GM12865 (cell line): ENCODE data around the gene HMCN1.
A peak's percentile ranks its signal among the peaks of the same experiment; 100 is the strongest.
"Not testable (repeated sequence)": the region's sequence is repeated elsewhere in the genome, so short reads cannot be mapped to it uniquely, and the experiment has no call there.

Source experiments
- DNase-seq: peaks from one replicate; pipeline ENCODE4 v3.0.0; 2010; ENCODE audit warnings: low read depth
- H3K4me3 ChIP-seq: 2 replicates; pipeline ENCODE4 v1.5.1; 2011; ENCODE audit warnings: mild to moderate bottlenecking, low read depth, low read length, control low read depth
- TF ChIP-seq, protein P1 (sequence below): IDR thresholded peaks from 2 replicates; pipeline ENCODE4 v1.5.1; 2011; ENCODE audit warnings: low read length, control low read depth, low read depth, inconsistent platforms; ENCODE audit not compliant: insufficient read depth; ENCODE audit errors: missing control alignments

HMCN1 gene

DNA sequence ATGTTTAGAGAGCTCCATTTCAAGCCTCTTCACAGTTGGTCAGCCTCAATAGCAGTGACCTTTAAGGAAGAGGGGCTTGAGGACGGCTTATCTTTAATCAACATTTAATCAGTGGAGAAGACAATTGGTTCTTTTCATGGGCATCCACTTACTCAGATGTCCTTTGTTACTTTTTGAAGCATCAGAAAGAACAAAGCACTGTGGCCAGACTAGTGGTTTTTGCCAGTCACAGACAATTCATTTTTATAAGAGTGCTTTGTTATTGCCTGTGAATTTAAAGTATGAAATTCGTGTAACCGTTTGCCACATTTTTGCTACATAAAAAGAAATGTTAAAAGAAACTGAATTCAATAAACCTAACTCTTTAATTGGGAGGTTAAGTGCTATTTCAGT is 418.0 kb downstream of the HMCN1 start:
- TF ChIP-seq, protein P1, sequence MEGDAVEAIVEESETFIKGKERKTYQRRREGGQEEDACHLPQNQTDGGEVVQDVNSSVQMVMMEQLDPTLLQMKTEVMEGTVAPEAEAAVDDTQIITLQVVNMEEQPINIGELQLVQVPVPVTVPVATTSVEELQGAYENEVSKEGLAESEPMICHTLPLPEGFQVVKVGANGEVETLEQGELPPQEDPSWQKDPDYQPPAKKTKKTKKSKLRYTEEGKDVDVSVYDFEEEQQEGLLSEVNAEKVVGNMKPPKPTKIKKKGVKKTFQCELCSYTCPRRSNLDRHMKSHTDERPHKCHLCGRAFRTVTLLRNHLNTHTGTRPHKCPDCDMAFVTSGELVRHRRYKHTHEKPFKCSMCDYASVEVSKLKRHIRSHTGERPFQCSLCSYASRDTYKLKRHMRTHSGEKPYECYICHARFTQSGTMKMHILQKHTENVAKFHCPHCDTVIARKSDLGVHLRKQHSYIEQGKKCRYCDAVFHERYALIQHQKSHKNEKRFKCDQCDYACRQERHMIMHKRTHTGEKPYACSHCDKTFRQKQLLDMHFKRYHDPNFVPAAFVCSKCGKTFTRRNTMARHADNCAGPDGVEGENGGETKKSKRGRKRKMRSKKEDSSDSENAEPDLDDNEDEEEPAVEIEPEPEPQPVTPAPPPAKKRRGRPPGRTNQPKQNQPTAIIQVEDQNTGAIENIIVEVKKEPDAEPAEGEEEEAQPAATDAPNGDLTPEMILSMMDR = no peak
- no peak for DNase-seq
- no peak overlapping the region for H3K4me3 ChIP-seq

DNA sequence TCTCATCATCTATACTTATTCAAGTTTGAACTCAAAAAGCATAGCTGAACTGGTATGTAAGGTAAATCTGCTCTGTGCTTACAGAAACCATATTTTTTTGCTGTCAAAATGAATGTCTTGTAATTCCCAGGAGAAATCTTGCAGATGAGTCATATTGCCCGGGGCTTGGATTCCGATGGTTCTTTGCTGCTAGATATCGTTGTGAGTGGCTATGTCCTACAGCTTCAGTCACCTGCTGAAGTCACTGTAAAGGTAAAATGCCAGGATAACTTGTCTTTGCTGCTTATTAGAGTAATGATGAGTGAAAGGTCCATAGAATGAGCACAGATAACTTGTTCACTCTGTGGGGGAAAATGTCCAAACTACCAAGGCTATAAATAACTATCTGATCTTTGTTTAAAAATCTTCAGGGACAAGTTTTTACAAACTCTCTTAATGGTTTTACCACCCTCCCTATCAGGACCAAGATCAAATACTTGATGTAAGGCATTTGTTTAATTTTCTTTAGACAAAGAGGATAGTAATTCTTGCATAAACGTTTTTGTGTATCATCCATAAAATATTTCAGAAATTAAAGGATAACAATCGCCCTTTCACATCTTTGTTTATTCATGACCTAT is 418.5 kb downstream of the HMCN1 start:
- no peak overlapping the region for H3K4me3 ChIP-seq
- TF ChIP-seq, protein P1 = no peak
- DNase-seq = no peak

DNA sequence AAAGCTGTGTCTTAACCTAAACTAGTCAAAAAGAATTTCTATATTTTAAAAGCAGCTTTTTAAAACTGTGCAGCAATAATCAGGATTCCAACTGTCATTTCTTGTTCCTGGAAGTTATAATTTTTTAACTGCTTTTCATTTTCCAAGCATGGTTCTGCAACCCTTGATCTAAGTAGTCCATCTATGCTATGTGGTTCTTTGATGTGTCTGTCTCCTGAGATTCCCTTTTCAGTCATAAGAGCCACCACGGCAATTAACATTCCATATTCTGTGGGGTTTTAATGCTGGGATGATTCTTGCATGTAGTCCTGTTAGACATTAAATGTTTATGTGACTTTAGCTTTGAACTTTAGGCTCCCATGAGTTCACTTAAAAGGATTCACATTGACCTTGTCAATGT is 420.5 kb downstream of the HMCN1 start:
- no peak for DNase-seq
- TF ChIP-seq, protein P1 = no peak
- H3K4me3 ChIP-seq = no peak overlapping the region

DNA sequence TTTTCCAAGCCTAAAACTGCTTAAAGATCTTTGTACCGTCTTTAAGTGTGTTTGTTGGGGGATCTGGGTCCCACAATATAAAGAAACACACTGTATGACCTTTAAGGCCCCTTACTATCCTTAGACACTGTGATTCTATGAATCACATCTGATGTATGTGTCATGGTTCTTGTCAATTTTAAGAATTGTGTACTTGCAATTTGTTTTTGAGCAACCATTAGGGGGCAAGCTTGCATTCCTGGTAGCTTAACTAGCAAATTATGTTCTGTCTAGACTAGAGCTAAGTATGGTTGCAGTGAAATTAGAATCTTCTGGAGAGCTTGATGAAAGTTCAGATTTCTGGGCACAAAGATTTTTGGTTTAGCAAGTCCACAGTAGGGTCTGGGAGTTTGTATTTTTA is 421.4 kb downstream of the HMCN1 start:
- H3K4me3 ChIP-seq = no peak overlapping the region
- DNase-seq = peak; percentile 45
- TF ChIP-seq, protein P1 = peak; percentile 38

DNA sequence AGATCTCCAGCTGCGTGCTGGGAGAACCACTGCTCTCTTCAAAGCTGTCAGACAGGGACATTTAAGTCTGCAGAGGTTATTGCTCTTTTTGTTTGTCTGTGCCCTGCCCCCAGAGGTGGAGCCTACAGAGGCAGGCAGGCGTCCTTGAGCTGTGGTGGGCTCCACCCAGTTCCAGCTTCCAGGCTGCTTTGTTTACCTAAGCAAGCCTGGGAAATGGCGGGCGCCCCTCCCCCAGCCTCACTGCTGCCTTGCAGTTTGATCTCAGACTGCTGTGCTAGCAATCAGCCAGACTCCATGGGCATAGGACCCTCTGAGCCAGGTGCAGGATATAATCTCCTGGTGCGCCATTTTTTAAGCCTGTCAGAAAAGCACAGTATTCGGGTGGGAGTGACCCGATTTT is 428.7 kb downstream of the HMCN1 start:
- DNase-seq, H3K4me3 ChIP-seq: not testable (repeated sequence)

DNA sequence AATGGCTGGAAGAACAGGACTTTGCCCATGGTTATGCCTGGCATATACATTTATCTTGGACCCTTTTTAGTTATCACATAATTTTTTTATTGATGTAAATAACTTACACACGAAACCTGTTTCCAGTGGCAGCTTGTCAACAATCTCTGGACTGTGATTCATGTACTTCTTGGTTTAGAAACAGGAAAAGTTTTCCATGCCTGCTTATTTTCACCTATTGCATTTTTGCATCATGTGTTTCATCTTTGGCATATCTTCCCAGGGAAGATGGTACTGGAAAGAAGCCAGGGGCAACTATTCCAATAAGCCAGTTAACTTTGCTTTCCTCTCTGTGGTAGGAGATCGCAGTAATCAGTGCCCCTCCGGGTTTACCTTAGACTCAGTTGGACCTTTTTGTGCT is 430.6 kb downstream of the HMCN1 start:
- TF ChIP-seq, protein P1 = no peak
- no peak for DNase-seq
- H3K4me3 ChIP-seq = no peak overlapping the region

DNA sequence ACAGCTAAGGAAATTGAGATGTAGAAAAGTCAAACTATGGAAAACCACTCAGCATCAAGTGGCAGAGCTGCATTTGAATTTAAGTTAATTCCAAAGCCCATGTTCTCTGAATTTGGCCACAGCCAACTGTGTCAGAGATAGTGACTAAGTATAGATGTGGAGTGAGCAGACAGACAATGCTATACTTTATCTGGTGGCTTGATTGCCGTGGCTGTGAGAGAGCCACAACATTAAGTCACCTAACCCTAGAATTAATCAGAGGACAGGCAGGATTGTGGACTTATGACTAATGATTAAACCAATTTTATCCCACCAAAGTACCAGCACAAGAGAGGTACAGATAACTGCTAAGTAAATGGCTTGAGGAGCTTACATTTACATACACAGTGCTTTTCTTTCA is 431.1 kb downstream of the HMCN1 start:
- no peak for DNase-seq
- TF ChIP-seq, protein P1 = no peak
- no peak overlapping the region for H3K4me3 ChIP-seq
